Keratinocyte (primary cell): ENCODE data around the gene POLD1.

Experiments used
- EZH2 ChIP-seq: IDR thresholded peaks from one replicate; pipeline ENCODE4 v1.6.1; 2012; ENCODE audit warnings: inconsistent platforms, mild to moderate bottlenecking, low read length, moderate library complexity
- TF ChIP-seq, protein P1 (sequence below), 3 experiments: IDR thresholded peaks in 1 of 3; conservative IDR thresholded peaks in 1 of 3; optimal IDR thresholded peaks in 1 of 3; 2 replicates in 2 of 3; 3 replicates in 1 of 3; pipeline versions ENCODE3 to v1.5.1; 2011; ENCODE audit warnings: low read length in 3 of 3, mild to moderate bottlenecking in 3 of 3, moderate library complexity in 2 of 3, control low read depth in 1 of 3, inconsistent platforms in 1 of 3; ENCODE audit not compliant: insufficient read depth in 2 of 3; ENCODE audit errors: extremely low read depth in 1 of 3

DNA sequence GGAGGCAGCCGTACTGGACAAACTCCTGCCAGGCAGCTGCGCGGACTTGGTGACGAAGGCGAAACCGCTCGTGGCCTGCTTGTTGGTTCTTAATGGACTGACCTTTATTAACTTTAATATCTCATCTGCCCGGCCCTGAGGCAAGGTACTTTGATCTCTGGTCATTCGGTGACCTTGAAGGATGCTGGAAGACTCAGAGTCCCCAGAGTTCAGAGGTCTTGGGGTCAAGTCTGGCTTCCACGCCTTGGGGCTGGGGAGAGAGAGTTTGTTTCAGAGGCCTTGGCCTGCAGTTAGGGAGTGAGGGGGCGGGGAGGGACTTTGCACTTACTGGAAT, 82.5 kb downstream of the POLD1 start:
- TF ChIP-seq EZH2, result no peak
- TF ChIP-seq, protein P1, sequence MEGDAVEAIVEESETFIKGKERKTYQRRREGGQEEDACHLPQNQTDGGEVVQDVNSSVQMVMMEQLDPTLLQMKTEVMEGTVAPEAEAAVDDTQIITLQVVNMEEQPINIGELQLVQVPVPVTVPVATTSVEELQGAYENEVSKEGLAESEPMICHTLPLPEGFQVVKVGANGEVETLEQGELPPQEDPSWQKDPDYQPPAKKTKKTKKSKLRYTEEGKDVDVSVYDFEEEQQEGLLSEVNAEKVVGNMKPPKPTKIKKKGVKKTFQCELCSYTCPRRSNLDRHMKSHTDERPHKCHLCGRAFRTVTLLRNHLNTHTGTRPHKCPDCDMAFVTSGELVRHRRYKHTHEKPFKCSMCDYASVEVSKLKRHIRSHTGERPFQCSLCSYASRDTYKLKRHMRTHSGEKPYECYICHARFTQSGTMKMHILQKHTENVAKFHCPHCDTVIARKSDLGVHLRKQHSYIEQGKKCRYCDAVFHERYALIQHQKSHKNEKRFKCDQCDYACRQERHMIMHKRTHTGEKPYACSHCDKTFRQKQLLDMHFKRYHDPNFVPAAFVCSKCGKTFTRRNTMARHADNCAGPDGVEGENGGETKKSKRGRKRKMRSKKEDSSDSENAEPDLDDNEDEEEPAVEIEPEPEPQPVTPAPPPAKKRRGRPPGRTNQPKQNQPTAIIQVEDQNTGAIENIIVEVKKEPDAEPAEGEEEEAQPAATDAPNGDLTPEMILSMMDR (optimal IDR thresholded peaks at IDR 0.05 in 1 of 3, IDR thresholded peaks at IDR 0.05 in 1 of 3, conservative IDR thresholded peaks at IDR 0.05 in 1 of 3; ENCODE audit: extremely low read depth in 1 of 3, insufficient read depth in 2 of 3, low read length in 3 of 3), result no peak
